ENCODE data around the gene COX7A2L.
"Not testable (repeated sequence)": the region's sequence is repeated elsewhere in the genome, so short reads cannot be mapped to it uniquely, and the experiment has no call there.

Gene COX7A2L

GRCh38 chr2:42339191-42339912, 21.7 kb downstream of the COX7A2L start:
- DNase-seq (ENCODE audit: low spot score) = no peak

- DNase-seq (ENCODE audit: low spot score) = no peak
These were observed 22.3 kb downstream of the COX7A2L start for GRCh38 chr2:42338567-42339190.

GRCh38 chr2:42337846-42338566, 23.0 kb downstream of the COX7A2L start:
- no peak for DNase-seq (ENCODE audit: low spot score)

- no peak for DNase-seq (ENCODE audit: low spot score)
These were observed 23.6 kb downstream of the COX7A2L start for GRCh38 chr2:42337356-42337820.

- DNase-seq (ENCODE audit: low spot score) = no peak
These were observed 24.6 kb downstream of the COX7A2L start for GRCh38 chr2:42336361-42336965.

- no peak for DNase-seq (ENCODE audit: low spot score)
These were observed 25.4 kb downstream of the COX7A2L start for GRCh38 chr2:42335514-42336104.

- not testable (repeated sequence) for DNase-seq (ENCODE audit: low spot score)
These were observed 26.2 kb downstream of the COX7A2L start for GRCh38 chr2:42334865-42335264.

- no peak for DNase-seq (ENCODE audit: low spot score)
These were observed 26.8 kb downstream of the COX7A2L start for GRCh38 chr2:42334220-42334619.

- DNase-seq (ENCODE audit: low spot score) = no peak
These were observed 27.4 kb downstream of the COX7A2L start for GRCh38 chr2:42333579-42333978.

GRCh38 chr2:42332575-42332974, 28.4 kb downstream of the COX7A2L start:
- DNase-seq (ENCODE audit: low spot score) = no peak

GRCh38 chr2:42331569-42332284, 29.3 kb downstream of the COX7A2L start:
- DNase-seq (ENCODE audit: low spot score) = no peak

GRCh38 chr2:42329736-42330135, 31.3 kb downstream of the COX7A2L start:
- DNase-seq (ENCODE audit: low spot score) = no peak

- DNase-seq (ENCODE audit: low spot score) = no peak
These were observed 32.1 kb downstream of the COX7A2L start for GRCh38 chr2:42328923-42329322.

GRCh38 chr2:42328148-42328833, 32.7 kb downstream of the COX7A2L start:
- DNase-seq (ENCODE audit: low spot score) = peak; percentile 6

- DNase-seq (ENCODE audit: low spot score) = no peak
These were observed 33.9 kb downstream of the COX7A2L start for GRCh38 chr2:42327125-42327524.

GRCh38 chr2:42325609-42326008, 35.4 kb downstream of the COX7A2L start:
- no peak for DNase-seq (ENCODE audit: low spot score)

- DNase-seq (ENCODE audit: low spot score) = no peak
These were observed 36.1 kb downstream of the COX7A2L start for GRCh38 chr2:42324949-42325348.

- no peak for DNase-seq (ENCODE audit: low spot score)
These were observed 36.8 kb downstream of the COX7A2L start for GRCh38 chr2:42324244-42324643.

GRCh38 chr2:42321452-42322064, 39.5 kb downstream of the COX7A2L start:
- DNase-seq (ENCODE audit: low spot score) = no peak

- no peak for DNase-seq (ENCODE audit: low spot score)
These were observed 41.8 kb downstream of the COX7A2L start for GRCh38 chr2:42319265-42319664.
